Stimulated activated naive CD8-positive, alpha-beta T cell treated with anti-CD3 and anti-CD28 coated beads, Interleukin-15, Interleukin-2, amounts not matched to agents 100 ng/mL and 50 ng/mL, for 24 hours (primary cell): ENCODE measurements around the gene KDM2A.
A peak's percentile ranks its signal among the peaks of the same experiment; 100 is the strongest.

ENCODE experiments used
- H3K27ac Mint-ChIP-seq: one replicate; pipeline ENCODE4 v1.8.0; 2021; ENCODE audit warnings: mild to moderate bottlenecking, mixed read lengths
- H3K27me3 Mint-ChIP-seq: one replicate; pipeline ENCODE4 v1.8.0; 2021; ENCODE audit warnings: mixed read lengths
- H3K36me3 Mint-ChIP-seq: one replicate; pipeline ENCODE4 v1.8.0; 2021; ENCODE audit warnings: low read depth, mixed read lengths
- H3K4me1 Mint-ChIP-seq: one replicate; pipeline ENCODE4 v1.8.0; 2021; ENCODE audit warnings: low read depth, mixed read lengths
- H3K4me3 Mint-ChIP-seq: one replicate; pipeline ENCODE4 v1.8.0; 2021; ENCODE audit warnings: mild to moderate bottlenecking, mixed read lengths
- H3K9me3 Mint-ChIP-seq: one replicate; pipeline ENCODE4 v1.8.0; 2021; ENCODE audit warnings: mixed read lengths

The KDM2A gene

GRCh38 chr11:67303835-67304411, 184.9 kb downstream of the KDM2A start:
- H3K27me3 Mint-ChIP-seq = no peaks in the 10 kb centered on the region
- H3K9me3 Mint-ChIP-seq = no peaks in the 10 kb centered on the region
- peaks cover 3% of the 10 kb centered on the region for H3K36me3 Mint-ChIP-seq
- no peak overlapping the region for H3K27ac Mint-ChIP-seq
- peak overlapping the region; percentile 20 for H3K4me3 Mint-ChIP-seq
- peaks cover 3% of the 10 kb centered on the region for H3K4me1 Mint-ChIP-seq

DNA sequence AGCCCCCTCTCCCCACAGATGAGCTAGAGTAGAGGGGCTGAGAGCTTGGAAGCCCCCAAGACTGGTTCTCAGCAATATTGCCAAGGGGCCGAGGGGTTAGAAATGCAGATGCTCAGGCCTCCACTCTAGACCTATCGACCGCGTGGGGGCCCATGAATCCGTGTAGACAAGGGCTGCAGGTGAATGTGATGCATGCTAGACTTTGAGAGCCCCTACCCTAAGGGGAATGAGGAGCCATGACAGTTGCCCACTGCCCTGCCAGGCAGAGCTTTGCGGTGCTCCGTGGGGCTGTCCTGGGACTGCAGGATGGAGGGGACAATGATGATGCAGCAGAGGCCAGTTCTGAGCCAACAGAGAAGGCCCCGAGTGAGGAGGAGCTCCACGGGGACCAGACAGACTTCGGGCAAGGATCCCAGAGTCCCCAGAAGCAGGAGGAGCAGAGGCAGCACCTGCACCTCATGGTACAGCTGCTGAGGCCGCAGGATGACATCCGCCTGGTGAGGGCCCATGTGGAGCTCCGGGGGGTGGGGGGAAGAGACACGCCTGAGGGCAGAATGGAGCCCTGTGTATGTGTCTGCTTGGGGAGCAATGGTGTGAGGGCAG, 185.5 kb downstream of the KDM2A start:
- peak overlapping the region; percentile 20 for H3K4me3 Mint-ChIP-seq
- peaks cover 3% of the 10 kb centered on the region for H3K4me1 Mint-ChIP-seq
- no peaks in the 10 kb centered on the region for H3K36me3 Mint-ChIP-seq
- no peaks in the 10 kb centered on the region for H3K9me3 Mint-ChIP-seq
- H3K27ac Mint-ChIP-seq = no peak overlapping the region
- no peaks in the 10 kb centered on the region for H3K27me3 Mint-ChIP-seq

GRCh38 chr11:67306769-67307544, 187.9 kb downstream of the KDM2A start:
- Mint-ChIP-seq H3K27ac (no peak overlapping the region), H3K9me3 (no peaks in the 10 kb centered on the region), H3K4me3 (no peak overlapping the region), H3K4me1 (peaks cover 9% of the 10 kb centered on the region), H3K36me3 (no peaks in the 10 kb centered on the region), H3K27me3 (no peaks in the 10 kb centered on the region)

- no peaks in the 10 kb centered on the region for H3K9me3 Mint-ChIP-seq
- no peak overlapping the region for H3K4me3 Mint-ChIP-seq
- peaks cover 15% of the 10 kb centered on the region for H3K4me1 Mint-ChIP-seq
- no peak overlapping the region for H3K27ac Mint-ChIP-seq
- no peaks in the 10 kb centered on the region for H3K36me3 Mint-ChIP-seq
- H3K27me3 Mint-ChIP-seq = no peaks in the 10 kb centered on the region
Observed at GRCh38 chr11:67307545-67308001, 188.5 kb downstream of the KDM2A start.
